Measurements from ENCODE around the gene GTSF1L. TPM values are rescaled to one million over a fixed set of nuclear protein-coding genes. Genes with fewer than 3 reads are reported as not detected.

Gene GTSF1L
- total and polyA plus RNA-seq, 11 donors: not detected

DNA sequence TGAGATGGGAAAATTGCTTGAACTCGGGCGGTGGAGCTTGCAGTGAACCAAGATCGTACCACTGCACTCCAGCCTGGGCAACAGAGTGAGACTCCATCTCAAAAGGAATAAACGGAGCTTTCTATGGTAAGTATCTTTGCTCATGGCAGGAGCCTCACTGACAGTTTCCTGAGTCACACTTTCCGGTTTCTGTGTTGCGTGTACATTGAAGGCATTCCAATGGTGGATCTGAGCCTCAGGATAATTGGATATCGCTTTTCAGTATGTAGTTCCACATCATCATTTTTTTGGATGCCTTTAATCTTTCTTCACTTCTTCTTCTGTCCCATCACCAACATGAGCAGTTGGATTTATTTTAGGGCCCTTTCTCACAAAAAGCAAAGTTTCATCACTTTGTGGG is 28.6 kb upstream of the GTSF1L start:
- Histone ChIP-seq H3K36me3 (no peaks in the 10 kb centered on the region), H3K9me3 (no peaks in the 10 kb centered on the region), H3K4me1 (peaks cover 0 to 24% (median 0%) of the 10 kb centered on the region in 12 donors), H3K27ac (no peak overlapping the region), H3K27me3 (peaks cover 0 to 37% (median 0%) of the 10 kb centered on the region in 9 donors), H3K4me3 (no peak overlapping the region)
- TF ChIP-seq, protein P1, sequence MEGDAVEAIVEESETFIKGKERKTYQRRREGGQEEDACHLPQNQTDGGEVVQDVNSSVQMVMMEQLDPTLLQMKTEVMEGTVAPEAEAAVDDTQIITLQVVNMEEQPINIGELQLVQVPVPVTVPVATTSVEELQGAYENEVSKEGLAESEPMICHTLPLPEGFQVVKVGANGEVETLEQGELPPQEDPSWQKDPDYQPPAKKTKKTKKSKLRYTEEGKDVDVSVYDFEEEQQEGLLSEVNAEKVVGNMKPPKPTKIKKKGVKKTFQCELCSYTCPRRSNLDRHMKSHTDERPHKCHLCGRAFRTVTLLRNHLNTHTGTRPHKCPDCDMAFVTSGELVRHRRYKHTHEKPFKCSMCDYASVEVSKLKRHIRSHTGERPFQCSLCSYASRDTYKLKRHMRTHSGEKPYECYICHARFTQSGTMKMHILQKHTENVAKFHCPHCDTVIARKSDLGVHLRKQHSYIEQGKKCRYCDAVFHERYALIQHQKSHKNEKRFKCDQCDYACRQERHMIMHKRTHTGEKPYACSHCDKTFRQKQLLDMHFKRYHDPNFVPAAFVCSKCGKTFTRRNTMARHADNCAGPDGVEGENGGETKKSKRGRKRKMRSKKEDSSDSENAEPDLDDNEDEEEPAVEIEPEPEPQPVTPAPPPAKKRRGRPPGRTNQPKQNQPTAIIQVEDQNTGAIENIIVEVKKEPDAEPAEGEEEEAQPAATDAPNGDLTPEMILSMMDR (IDR thresholded peaks at IDR 0.05): no peak
- TF ChIP-seq POLR2A (IDR thresholded peaks at IDR 0.05): no peak
- ATAC-seq: no peak
- WGBS, 4 donors: 77 to 85% (median 81%) methylated on average over 7 of the region's 7 CpGs
- no peak for DNase-seq
- intact Hi-C loops (cut with DNase I): loop anchor here in 2 of 10 donors (10.0 kb wide), 2 partner anchors 89 to 439 kb away; no protein-coding TSS in a partner anchor

- Histone ChIP-seq H3K4me1 (peaks cover 0 to 29% (median 0%) of the 10 kb centered on the region in 12 donors), H3K4me3 (no peak overlapping the region), H3K27ac (no peak overlapping the region), H3K27me3 (peaks cover 0 to 40% (median 0%) of the 10 kb centered on the region in 9 donors), H3K9me3 (no peaks in the 10 kb centered on the region), H3K36me3 (no peaks in the 10 kb centered on the region)
- DNase-seq: peak in 4 of 5 donors; percentile 19 to 67 (median 38)
- intact Hi-C loops (cut with DNase I): loop anchor here in 4 of 10 donors (5.0 to 10.0 kb wide), 4 partner anchors 80 to 442 kb away; no protein-coding TSS in a partner anchor
- WGBS, 4 donors: 70 to 84% (median 75%) methylated on average over 13 of the region's 13 CpGs
- TF ChIP-seq, protein P1 (IDR thresholded peaks at IDR 0.05): no peak
- no peak for TF ChIP-seq POLR2A (IDR thresholded peaks at IDR 0.05)
- peak; percentile 24 to 77 (median 55) for ATAC-seq
Observed at GRCh38 chr20:43752561-43753301, 25.9 kb upstream of the GTSF1L start.

DNA sequence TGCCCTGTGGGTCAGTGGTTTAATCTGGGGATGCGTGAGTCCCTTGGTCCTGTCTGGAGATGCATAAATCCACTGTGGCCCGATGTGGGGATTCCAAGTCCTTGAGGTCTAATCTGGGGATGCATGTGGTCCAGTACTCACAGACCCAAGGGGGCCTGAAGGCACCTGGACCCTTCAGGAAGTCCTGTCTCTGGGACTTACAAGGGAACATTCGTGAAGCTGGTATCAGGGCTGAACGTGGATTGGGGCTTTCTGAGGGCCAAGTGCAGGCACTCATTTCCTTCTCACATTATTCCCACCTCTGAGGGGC is 25.2 kb upstream of the GTSF1L start:
- intact Hi-C loops (cut with DNase I): loop anchor here in 4 of 10 donors (5.0 to 10.0 kb wide), 4 partner anchors 80 to 443 kb away; no protein-coding TSS in a partner anchor
- 64 to 81% (median 75%) methylated on average over 3 to 4 of the region's 4 CpGs for WGBS, 4 donors
- no peak overlapping the region for H3K27ac ChIP-seq

More for the DNA sequence above, 25.2 kb upstream of the GTSF1L start:
- peaks cover 0 to 29% (median 0%) of the 10 kb centered on the region in 12 donors for H3K4me1 ChIP-seq
- H3K9me3 ChIP-seq: no peaks in the 10 kb centered on the region
- peaks cover 0 to 40% (median 0%) of the 10 kb centered on the region in 9 donors for H3K27me3 ChIP-seq
- H3K4me3 ChIP-seq: no peak overlapping the region
- TF ChIP-seq, protein P1 (IDR thresholded peaks at IDR 0.05): no peak
- TF ChIP-seq POLR2A (IDR thresholded peaks at IDR 0.05): no peak
- no peak for ATAC-seq
- H3K36me3 ChIP-seq: no peaks in the 10 kb centered on the region
- DNase-seq: no peak

Measured in heart left ventricle (tissue), 16 donors.